SK-N-SH (cell line): ENCODE data around the gene SPIRE1. TPM values are rescaled to one million over a fixed set of nuclear protein-coding genes. Genes with fewer than 3 reads are reported as not detected.

Experiments
- CTCF ChIA-PET: fragments of 300-600, 350-600 bp; formaldehyde crosslinking; extraction: SDS; loops from one replicate; lab custom pipeline; 2021; lab: Yijun Ruan, JAX
- POLR2A ChIA-PET: fragments of 350-600 bp; sonication (Branson Sonifier 250); formaldehyde crosslinking; extraction: SDS; loops from one replicate; lab custom pipeline; 2020; ENCODE audit warnings: antibody characterized with exemption, inconsistent platforms; lab: Yijun Ruan, JAX
- DNase-seq: peaks from one replicate; pipeline ENCODE4 v3.0.0; 2012
- H2AFZ ChIP-seq: fragments of 200-600 bp; sonication (generic); 2 replicates; pipeline ENCODE4 v1.8.1; 2016; ENCODE audit warnings: antibody characterized with exemption, mild to moderate bottlenecking, low read depth
- H3F3A ChIP-seq: fragments of 200-600 bp; sonication (generic); replicated peaks from 2 replicates; pipeline ENCODE3; 2016; ENCODE audit warnings: antibody characterized with exemption, mild to moderate bottlenecking; ENCODE audit not compliant: insufficient read depth
- H3K27ac ChIP-seq, 2 experiments: fragments of 200-500 bp in 1 of 2; fragments of 200-600 bp in 1 of 2; sonication (Bioruptor generic) in 1 of 2; sonication (generic), shearing (Covaris generic) in 1 of 2; 2 replicates each; pipeline versions ENCODE4 v1.5.1 to v1.6.1; 2014 to 2016; ENCODE audit warnings: low read depth in 2 of 2, inconsistent platforms in 1 of 2, low read length in 1 of 2, mild to moderate bottlenecking in 1 of 2, mixed read lengths in 1 of 2
- H3K27me3 ChIP-seq: fragments of 200-600 bp; sonication (generic), shearing (Covaris generic); 2 replicates; pipeline ENCODE4 v1.6.1; 2016; ENCODE audit warnings: mixed run types; ENCODE audit not compliant: insufficient read depth
- H3K36me3 ChIP-seq, 2 experiments: fragments of 200-500 bp in 1 of 2; fragments of 200-600 bp in 1 of 2; sonication (Bioruptor generic) in 1 of 2; sonication (generic) in 1 of 2; replicated peaks in 1 of 2; 2 replicates each; pipeline versions ENCODE3 to v1.5.1; 2014 to 2016; ENCODE audit warnings: low read length in 1 of 2, mild to moderate bottlenecking in 1 of 2; ENCODE audit not compliant: insufficient read depth in 2 of 2, control insufficient read depth in 1 of 2
- H3K4me1 ChIP-seq, 2 experiments: fragments of 200-500 bp in 1 of 2; fragments of 200-600 bp in 1 of 2; sonication (Bioruptor generic) in 1 of 2; sonication (generic), shearing (Covaris generic) in 1 of 2; 2 replicates each; pipeline versions ENCODE4 v1.5.1 to v1.6.1; 2014 to 2016; ENCODE audit warnings: low read depth in 1 of 2, low read length in 1 of 2, mixed run types in 1 of 2; ENCODE audit not compliant: insufficient read depth in 2 of 2, control insufficient read depth in 1 of 2
- H3K4me2 ChIP-seq: fragments of 200-600 bp; sonication (generic), shearing (Covaris generic); 2 replicates; pipeline ENCODE4 v1.6.1; 2017; ENCODE audit warnings: mixed run types
- H3K4me3 ChIP-seq, 2 experiments: fragments of 200-500 bp in 1 of 2; fragments of 200-600 bp in 1 of 2; sonication (Bioruptor generic) in 1 of 2; sonication (generic), shearing (Covaris generic) in 1 of 2; 2 replicates each; pipeline versions ENCODE4 v1.5.1 to v1.8.1; 2014 to 2016; ENCODE audit warnings: low read depth in 2 of 2, inconsistent platforms in 1 of 2, low read length in 1 of 2, mild to moderate bottlenecking in 1 of 2, mixed read lengths in 1 of 2, moderate library complexity in 1 of 2
- H3K79me2 ChIP-seq: fragments of 200-600 bp; sonication (generic); 2 replicates; pipeline ENCODE4 v1.8.1; 2017; ENCODE audit warnings: mild to moderate bottlenecking; ENCODE audit not compliant: insufficient read depth
- H3K9ac ChIP-seq: fragments of 200-600 bp; sonication (generic); 2 replicates; pipeline ENCODE4 v1.6.1; 2017; ENCODE audit warnings: mixed run types
- H3K9me2 ChIP-seq: fragments of 200-600 bp; sonication (generic); 2 replicates; pipeline ENCODE4 v1.6.1; 2017; ENCODE audit warnings: mixed run types
- H3K9me3 ChIP-seq: fragments of 200-600 bp; sonication (generic); 2 replicates; pipeline ENCODE4 v1.6.1; 2017; ENCODE audit warnings: mixed run types, mild to moderate bottlenecking, moderate library complexity
- H4K20me1 ChIP-seq: fragments of 200-600 bp; sonication (generic); 2 replicates; pipeline ENCODE4 v1.6.1; 2017; ENCODE audit warnings: mild to moderate bottlenecking, mixed run types; ENCODE audit not compliant: insufficient read depth
- CHD2 ChIP-seq: fragments of 150-350 bp; IDR thresholded peaks from 2 replicates; pipeline ENCODE4 v1.6.1; 2018; ENCODE audit warnings: low read length; ENCODE audit not compliant: partially characterized antibody
- CTCF ChIP-seq: fragments of 200-600 bp; sonication (generic); IDR thresholded peaks from 2 replicates; pipeline ENCODE4 v1.6.1; 2017; ENCODE audit warnings: antibody characterized with exemption, mild to moderate bottlenecking, moderate library complexity
- EP300 ChIP-seq, 2 experiments: IDR thresholded peaks; 2 replicates each; pipeline versions ENCODE4 v1.4.0 to v1.6.1; 2012; ENCODE audit warnings: borderline replicate concordance in 1 of 2, low read depth in 1 of 2, low read length in 1 of 2
- EZH2phosphoT487 ChIP-seq: fragments of 200-600 bp; sonication (generic); IDR thresholded peaks from 2 replicates; pipeline ENCODE4 v1.6.1; 2017; ENCODE audit warnings: low read depth, mixed run types, mild to moderate bottlenecking, antibody characterized with exemption, moderate library complexity, borderline replicate concordance
- FOXM1 ChIP-seq: IDR thresholded peaks from 2 replicates; pipeline ENCODE4 v1.4.0; 2012; ENCODE audit warnings: low read depth, mild to moderate bottlenecking
- GABPA ChIP-seq: IDR thresholded peaks from 2 replicates; pipeline ENCODE4 v1.4.0; 2012; ENCODE audit warnings: low read depth, mild to moderate bottlenecking
- JUND ChIP-seq: IDR thresholded peaks from 2 replicates; pipeline ENCODE4 v1.4.0; 2012
- MAX ChIP-seq: IDR thresholded peaks from 2 replicates; pipeline ENCODE4 v1.4.0; 2012; ENCODE audit warnings: low read depth
- MEF2A ChIP-seq: IDR thresholded peaks from 2 replicates; pipeline ENCODE4 v1.4.0; 2012; ENCODE audit warnings: low read depth, borderline replicate concordance
- POLR2AphosphoS5 ChIP-seq: IDR thresholded peaks from 2 replicates; pipeline ENCODE4 v1.6.1; 2012; ENCODE audit warnings: low read depth, low read length
- RCOR1 ChIP-seq: fragments of 150-350 bp; IDR thresholded peaks from 2 replicates; pipeline ENCODE4 v1.6.1; 2017; ENCODE audit warnings: antibody characterized with exemption, low read length
- RFX5 ChIP-seq: IDR thresholded peaks from 2 replicates; pipeline ENCODE4 v1.6.1; 2012; ENCODE audit warnings: mild to moderate bottlenecking, improper control_type of control experiment, low read length
- SMC3 ChIP-seq: IDR thresholded peaks from 2 replicates; pipeline ENCODE4 v1.6.1; 2012; ENCODE audit warnings: low read depth, low read length, improper control_type of control experiment
- TCF12 ChIP-seq: IDR thresholded peaks from 2 replicates; pipeline ENCODE4 v1.4.0; 2012
- TEAD4 ChIP-seq: IDR thresholded peaks from 2 replicates; pipeline ENCODE4 v1.4.0; 2012; ENCODE audit warnings: mild to moderate bottlenecking, borderline replicate concordance; ENCODE audit not compliant: insufficient read depth
- USF2 ChIP-seq: fragments of 150-350 bp; IDR thresholded peaks from 2 replicates; pipeline ENCODE4 v1.6.1; 2017; ENCODE audit warnings: antibody characterized with exemption, low read length, low read depth, borderline replicate concordance
- ZBTB33 ChIP-seq: IDR thresholded peaks from 2 replicates; pipeline ENCODE4 v1.4.0; 2012; ENCODE audit warnings: low read depth, borderline replicate concordance
- WGBS: methylation state at CpG from one replicate; pipeline ENCODE4 v1.1.6; 2017; ENCODE audit warnings: low lambda C conversion rate; 5-methylcytosine and 5-hydroxymethylcytosine counted together
- polyA plus RNA-seq, 3 experiments: library from polyadenylated mRNA; depleted of rRNA; stranded (reverse); fragments of >200 nt; gene quantifications; 2 replicates each; pipeline ENCODE4 v1.2.3, GENCODE V29; 2012
- TF ChIP-seq, protein P1 (sequence below): IDR thresholded peaks from 2 replicates; pipeline ENCODE4 v1.4.0; 2012; ENCODE audit warnings: low read depth, borderline replicate concordance

The SPIRE1 gene
- polyA plus RNA-seq, 1 of the 3 experiments (the other 2 are of a cell fraction): 6.7 TPM

GRCh38 chr18:12399231-12399630 is 258.7 kb downstream of the SPIRE1 start:
- WGBS: 86% methylated on average over 5 of the region's 5 CpGs
- H2AFZ ChIP-seq: no peak overlapping the region
- DNase-seq: no peak
- H3F3A ChIP-seq: peaks cover 13% of the 10 kb centered on the region
- H3K9me3 ChIP-seq: no peaks in the 10 kb centered on the region
- H3K9me2 ChIP-seq: no peaks in the 10 kb centered on the region
- no peaks in the 10 kb centered on the region for H3K27me3 ChIP-seq
- ChIA-PET POLR2A (no interaction called here), CTCF (no interaction called here)
- H3K4me3 ChIP-seq: no peak overlapping the region
- no peaks in the 10 kb centered on the region for H3K36me3 ChIP-seq
- no peak overlapping the region for H3K27ac ChIP-seq
- no peak overlapping the region for H3K9ac ChIP-seq
- no peaks in the 10 kb centered on the region for H4K20me1 ChIP-seq
- no peaks in the 10 kb centered on the region for H3K79me2 ChIP-seq
- TF ChIP-seq CHD2: no peak
- TF ChIP-seq EZH2phosphoT487: no peak
- TF ChIP-seq RFX5: no peak
- no peak for TF ChIP-seq MEF2A
- TF ChIP-seq FOXM1: no peak
- no peak for TF ChIP-seq USF2
- TF ChIP-seq TCF12: no peak
- no peak for TF ChIP-seq ZBTB33
- TF ChIP-seq TEAD4: no peak
- no peak for TF ChIP-seq EP300 (IDR thresholded peaks at IDR 0.05; ENCODE audit: borderline replicate concordance in 1 of 2, low read depth in 1 of 2, low read length in 1 of 2)
- no peak for TF ChIP-seq POLR2AphosphoS5
- no peak for TF ChIP-seq GABPA
- no peak for TF ChIP-seq JUND
- no peak overlapping the region for H3K4me2 ChIP-seq
- peaks cover 0 to 5% of the 10 kb centered on the region in 2 experiments; a peak in 1 of 4 replicates for H3K4me1 ChIP-seq

GRCh38 chr18:12398625-12399024 is 259.3 kb downstream of the SPIRE1 start:
- ChIA-PET CTCF (no interaction called here), POLR2A (no interaction called here)
- no peaks in the 10 kb centered on the region for H3K79me2 ChIP-seq
- H3K4me3 ChIP-seq: no peak overlapping the region
- peaks cover 0 to 4% of the 10 kb centered on the region in 2 experiments; a peak in 1 of 4 replicates for H3K4me1 ChIP-seq
- H3K27ac ChIP-seq: no peak overlapping the region
- no peak overlapping the region for H3K4me2 ChIP-seq
- H3K27me3 ChIP-seq: no peaks in the 10 kb centered on the region
- no peak overlapping the region for H3K9ac ChIP-seq
- no peak overlapping the region for H2AFZ ChIP-seq
- no peaks in the 10 kb centered on the region for H3K36me3 ChIP-seq
- H4K20me1 ChIP-seq: no peaks in the 10 kb centered on the region
- no peaks in the 10 kb centered on the region for H3K9me2 ChIP-seq
- no peak for DNase-seq
- WGBS: 95% methylated on average over 5 of the region's 5 CpGs
- TF ChIP-seq MAX: no peak
- TF ChIP-seq GABPA: no peak
- no peak for TF ChIP-seq POLR2AphosphoS5
- TF ChIP-seq SMC3: no peak
- TF ChIP-seq RCOR1: no peak
- no peak for TF ChIP-seq CTCF
- TF ChIP-seq, protein P1, sequence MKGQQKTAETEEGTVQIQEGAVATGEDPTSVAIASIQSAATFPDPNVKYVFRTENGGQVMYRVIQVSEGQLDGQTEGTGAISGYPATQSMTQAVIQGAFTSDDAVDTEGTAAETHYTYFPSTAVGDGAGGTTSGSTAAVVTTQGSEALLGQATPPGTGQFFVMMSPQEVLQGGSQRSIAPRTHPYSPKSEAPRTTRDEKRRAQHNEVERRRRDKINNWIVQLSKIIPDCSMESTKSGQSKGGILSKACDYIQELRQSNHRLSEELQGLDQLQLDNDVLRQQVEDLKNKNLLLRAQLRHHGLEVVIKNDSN: no peak
- H3K9me3 ChIP-seq: no peaks in the 10 kb centered on the region
- H3F3A ChIP-seq: peaks cover 7% of the 10 kb centered on the region
